Stimulated activated CD4-positive, alpha-beta T cell treated with anti-CD3 and anti-CD28 coated beads, Interleukin-1b, Interleukin-23, amount 100 ng/mL, for 48 hours (primary cell): ENCODE data around the gene VCAN.

ENCODE experiments used
- DNase-seq: peaks from one replicate; pipeline ENCODE4 v3.0.0-alpha.2; 2020

VCAN gene

DNA sequence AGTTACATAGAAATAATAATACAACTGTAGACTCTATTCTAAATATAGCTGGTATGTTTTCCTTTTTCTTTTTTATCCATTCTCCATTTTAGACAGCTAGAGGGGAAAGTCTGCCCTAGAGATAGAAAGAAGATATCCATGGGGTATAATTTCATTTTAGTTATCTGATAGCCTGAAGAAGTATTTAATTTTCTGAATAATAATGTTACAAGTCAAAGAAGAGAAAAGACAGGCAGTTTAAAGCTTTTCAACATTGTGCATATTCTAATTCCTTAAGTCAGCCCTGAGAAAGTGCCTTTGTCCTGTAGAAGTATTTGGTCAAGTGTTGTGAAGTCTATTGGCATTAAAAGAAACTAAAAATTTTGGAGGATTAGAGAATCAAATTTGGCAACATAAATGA, 2.5 kb upstream of the VCAN start:
- no peak for DNase-seq

DNA sequence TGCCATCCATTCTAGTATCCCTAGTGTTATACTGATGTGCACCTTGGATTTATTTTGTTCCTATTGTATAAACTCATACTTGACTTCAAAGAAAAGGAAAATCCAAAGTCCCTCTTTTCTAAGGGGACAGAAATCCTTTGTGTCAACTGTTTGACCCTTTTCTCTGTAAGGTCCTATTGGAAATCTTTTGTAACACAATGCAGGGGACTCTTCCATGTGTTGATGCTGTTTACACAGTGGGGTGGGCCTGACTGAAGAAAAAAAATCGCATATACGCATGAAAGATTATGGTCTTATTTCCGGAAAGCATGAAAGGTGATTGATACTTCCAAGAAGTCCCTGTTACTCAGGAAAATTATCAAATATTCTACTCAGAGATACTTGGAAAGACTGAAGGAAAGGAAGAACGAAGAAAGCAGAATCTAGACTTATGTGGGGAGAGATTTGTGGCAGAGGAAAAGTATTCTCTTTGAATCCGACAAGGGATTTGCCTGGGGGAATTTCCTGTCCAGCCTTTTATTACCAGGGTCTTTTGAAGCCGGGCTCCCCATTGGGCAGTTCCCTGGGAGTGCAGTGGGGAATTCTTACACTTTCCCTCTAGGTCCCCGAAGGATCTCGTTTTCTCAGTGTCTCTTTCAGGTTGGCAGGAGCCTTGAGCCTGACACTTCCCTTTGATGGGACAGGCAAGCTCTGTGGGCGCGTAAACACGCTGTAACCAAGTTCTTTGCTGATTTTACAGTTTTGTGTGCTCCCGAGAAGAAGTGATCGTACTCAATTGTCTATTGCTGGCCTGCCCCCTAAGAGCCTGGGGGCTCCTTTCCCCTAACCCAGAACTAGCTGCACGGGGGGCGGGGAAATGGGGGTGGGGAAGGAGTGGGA, 779 bp upstream of the VCAN start:
- no peak for DNase-seq

DNA sequence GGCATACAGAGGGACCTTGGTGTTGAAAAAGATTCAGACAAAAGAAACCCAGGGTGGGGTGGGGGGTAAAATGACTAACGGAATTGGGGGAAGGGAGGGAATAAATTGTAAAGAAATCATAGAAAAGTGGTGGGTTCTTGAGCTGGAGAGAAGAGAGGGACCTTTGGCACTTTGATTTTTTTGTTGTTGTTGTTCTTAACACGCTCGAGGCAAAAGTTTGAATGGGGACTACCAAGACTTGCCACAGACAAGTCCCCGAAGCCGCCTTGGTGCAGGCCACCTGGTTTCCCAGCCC, 616 bp downstream of the VCAN start:
- no peak for DNase-seq

DNA sequence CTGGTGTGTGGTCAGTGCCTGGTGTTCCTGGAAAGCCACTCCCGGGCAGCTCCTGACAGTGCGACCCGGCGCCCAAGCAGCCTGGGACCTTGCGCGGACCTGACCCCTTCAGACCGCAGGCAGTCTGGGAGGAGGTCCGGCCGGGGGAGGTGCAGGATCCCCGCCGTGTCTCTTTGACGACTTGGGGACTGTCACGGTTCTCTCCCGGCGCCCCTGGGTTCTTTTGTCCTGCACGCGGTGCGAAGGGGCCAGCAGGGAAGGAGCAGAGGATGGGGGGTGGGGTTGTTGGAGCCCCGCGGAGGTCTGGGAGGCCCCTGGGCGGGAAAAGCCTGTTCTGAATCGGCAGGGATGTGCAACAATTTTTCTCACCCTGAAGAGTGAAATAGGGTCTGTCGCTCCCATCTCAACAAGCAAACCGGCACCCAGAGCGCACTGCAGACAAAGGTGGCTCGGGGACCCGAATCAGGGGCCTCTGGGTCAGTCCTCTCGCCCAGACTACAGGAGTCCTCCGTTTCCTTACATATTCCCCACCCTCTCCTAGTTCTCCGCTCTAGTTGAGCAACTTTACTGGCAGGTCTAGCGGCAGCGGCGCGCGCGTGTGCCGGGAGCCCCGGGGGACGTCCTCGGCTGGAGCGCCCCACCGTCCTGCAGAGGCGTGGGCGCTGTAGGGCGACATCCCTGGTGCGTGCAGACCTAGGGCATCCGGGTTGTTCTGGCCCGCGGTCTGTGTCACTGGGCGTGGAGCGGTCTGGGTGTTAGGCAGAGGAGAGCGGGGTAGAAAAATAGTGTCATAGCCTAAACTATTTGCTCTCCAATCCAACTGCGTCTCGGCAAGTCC, 1.2 kb downstream of the VCAN start:
- DNase-seq, result no peak

DNA sequence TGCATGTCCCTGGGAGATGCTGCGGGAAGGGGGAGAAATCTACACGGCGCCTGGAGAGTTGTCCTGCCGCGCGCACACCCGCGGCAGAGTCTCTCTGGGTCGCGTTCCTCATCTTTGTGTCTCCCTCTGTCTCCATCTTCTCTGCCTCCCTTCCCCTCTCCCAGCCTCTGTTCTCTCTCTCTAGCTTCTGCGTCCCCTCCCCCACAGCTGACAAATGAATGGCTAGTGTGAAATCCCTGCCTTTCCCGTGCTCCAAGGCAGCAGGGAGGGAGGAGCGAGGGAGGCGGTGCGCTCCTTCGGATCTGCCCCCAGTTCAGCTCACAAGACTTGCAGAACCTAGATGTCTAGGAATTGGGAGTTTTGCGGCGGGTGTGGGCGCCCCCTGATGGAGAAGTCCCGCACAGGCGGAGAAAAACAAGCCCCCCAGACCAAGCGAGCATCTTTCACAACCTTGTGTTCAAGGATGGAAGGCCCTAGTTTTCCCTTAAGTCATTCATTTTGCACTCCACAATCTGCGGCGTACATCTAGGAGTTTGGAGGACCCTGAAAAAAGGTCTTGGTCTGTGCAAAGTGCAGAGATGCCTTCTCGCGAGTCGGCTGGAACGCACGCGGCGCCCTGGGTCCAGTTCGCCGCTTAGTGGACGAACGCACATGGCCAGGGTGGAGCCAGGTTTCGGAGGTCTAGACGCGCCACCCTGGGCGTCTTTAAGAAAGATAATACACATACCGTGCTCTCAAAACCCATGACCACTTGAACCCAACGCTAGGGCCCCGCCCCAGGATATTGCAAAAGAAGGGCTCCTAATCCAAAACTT, 2.0 kb downstream of the VCAN start:
- DNase-seq, result peak; percentile 60

DNA sequence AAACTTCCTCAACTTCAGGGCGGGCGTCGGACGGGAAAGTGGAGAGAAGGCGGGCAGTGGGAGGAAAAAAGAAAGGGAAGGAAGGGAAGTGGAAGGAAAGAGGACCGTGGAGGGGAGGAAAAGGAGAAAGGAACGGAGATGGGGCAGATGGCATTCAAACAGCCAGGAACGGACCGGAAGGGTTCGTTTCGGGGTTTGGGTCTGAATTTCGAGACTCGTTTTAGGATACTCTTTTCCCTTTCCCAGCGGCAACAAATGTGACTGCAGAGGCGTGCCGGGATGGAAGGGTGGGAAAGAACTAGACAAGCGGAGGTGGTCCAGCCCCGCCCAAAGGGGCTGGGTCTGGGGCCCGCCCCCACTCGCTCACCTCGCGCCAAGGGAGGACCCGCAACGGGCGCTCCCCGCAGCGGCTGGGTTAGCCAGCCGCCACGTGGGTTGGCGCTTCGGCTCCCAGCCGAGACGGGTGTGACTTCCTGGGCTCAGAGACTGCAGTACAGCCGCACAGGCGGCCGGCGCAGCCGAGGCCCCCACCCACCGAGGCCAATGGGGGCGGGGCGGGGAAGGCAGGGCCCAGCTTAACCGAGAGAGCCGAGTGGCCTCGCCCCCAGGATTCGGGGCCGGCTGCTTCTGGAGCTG, 2.7 kb downstream of the VCAN start:
- peak; percentile 40 for DNase-seq

DNA sequence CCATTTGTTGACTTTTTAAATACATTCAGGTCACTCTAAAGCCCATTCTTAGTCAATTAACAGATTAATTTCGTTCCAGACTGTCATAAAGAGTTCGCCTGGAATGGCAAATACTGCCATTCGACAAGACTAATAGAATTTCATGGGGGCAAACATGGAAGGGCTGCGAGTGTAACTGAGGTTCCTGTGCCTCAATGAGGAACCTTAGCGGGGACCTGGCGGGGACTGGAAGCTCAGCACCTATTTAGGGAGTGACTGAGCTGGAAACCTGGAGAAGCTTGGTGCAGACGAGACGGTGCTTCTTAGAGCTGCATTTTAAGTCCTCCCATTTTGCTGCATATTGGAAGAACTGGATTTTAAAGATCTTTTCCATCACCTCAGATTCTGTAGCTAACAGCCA, 3.4 kb downstream of the VCAN start:
- no peak for DNase-seq

DNA sequence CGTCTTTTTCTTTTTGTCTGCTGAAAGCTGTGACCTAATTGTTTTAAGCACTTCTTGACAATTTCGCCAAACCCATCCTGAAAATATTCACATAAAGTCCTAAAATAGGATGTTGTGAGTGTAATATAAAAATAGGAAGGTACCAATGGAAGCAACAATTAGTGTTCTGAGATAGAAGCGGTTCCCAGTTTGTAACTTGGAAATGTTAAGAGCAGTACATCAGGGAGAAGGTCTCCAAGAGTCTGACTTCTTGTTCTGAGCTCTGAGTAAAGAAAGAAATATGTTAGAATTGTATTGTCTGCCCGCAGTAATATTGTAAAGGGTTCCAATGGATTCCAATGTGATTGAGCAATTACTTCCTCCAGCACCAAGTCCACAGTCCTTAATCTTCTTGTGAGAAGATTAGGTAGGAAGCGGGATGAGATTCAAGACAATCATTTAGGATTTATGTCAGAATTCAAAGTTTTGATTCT, 3.9 kb downstream of the VCAN start:
- DNase-seq, result no peak

DNA sequence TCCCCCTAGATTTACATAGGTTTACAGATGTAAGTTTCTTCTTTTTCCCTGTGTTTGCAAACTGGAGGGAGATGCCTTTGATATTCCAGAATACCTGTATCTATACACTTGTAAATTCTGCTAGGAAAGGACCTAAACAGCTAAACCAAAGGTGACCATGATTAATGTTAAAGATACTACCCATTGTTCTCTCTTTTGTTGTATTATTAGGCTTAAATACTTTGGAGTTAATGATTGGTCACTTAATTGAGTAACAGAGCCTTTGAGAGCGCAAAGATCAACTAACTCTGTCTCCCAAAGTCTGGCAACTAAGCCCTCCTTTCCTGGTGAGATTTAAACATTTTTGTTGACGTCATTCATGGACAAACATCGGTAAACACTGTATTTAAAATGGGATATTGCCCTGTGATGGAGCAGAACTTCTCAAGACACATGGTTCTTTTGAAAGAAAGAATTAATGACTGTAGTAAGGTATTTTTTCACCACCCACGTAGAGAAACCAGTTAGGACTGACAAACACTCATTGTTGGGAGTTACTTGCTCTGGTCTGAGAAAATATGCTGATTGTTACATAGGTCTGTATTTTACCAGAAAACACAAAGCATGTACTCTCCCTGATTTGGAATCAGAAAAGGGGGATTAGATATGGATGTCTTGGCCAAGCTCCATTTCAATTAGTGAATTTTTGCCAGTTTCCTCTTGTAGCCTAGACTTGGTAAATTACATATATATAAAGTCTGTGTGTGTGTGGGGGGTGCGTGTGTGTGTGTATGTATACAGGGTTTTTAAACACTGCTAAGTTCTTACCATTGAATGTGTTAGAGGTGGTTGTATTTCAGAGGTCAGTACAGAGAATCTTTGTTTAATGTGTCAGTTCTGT, 4.6 kb downstream of the VCAN start:
- DNase-seq, result no peak

DNA sequence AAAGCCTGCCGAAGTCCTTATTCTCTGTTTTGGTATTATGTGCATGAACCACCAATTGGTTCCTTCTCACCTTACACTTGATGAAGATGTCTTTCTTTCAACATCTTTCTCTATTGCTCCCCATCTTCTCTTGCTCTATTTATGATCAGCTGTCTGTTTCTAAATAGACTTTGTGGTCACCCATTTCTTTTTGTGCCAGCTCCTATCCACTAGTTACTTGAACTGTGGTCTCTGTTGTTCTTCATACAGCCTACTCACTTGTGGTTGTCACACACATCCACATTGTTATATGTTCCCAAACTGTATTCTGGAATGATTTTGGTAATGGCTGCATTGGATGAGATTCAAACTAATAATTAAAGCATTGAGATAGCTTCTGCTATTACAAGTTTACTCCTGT, 11.4 kb downstream of the VCAN start:
- no peak for DNase-seq

DNA sequence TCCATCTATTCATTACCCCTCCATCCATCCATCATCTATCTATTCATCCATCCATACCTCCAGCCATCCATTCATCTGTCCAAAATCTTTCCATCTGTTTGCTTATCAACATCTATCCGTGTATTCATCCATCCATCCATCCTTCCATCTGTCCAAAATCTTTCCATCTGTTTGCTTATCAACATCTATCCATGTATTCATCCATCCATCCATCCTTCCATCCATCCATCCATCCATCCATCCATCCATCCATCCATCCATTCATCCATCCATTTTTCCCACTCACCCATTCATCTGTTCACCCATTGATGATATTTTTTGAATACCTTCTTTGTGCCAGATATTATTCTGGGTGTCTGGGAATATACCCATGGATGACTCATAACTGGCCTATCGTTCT, 12.8 kb downstream of the VCAN start:
- no peak for DNase-seq

DNA sequence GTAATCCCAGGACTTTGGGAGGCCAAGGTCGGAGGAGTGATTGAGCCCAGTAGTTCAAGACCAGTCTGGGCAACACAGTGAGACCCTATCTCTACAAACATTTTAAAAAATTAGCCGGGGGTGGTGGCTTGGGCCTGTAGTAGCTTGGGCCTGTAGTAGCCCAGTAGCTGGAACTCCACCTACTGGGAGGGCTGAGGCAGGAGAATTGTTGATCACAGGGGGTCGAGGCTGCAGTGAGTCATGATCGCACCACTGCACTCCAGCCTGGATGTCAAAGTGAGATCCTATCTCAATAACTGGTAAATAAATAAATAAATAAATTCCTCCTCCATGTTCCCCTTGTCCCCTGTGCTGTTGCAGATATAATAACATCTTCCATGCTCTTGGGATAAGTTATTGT, 14.3 kb downstream of the VCAN start:
- no peak for DNase-seq

DNA sequence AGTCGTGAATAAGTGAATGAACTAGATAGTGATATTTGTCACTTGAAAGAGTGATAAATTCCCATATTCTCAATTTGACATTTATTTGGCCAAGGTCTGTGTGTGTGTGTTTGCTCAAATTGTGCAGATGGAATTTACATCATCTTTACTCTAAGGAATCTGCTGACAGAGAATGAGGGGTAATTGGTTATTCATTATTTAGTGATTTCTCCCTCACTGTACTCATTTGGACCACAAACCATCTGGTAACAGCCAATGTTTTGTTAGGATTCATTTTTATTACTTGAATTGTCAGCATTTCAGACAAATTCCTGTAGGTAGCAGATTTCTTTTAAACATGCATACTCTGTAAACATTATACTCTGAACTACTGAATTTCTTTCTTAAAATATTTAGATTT, 15.6 kb downstream of the VCAN start:
- DNase-seq, result no peak

DNA sequence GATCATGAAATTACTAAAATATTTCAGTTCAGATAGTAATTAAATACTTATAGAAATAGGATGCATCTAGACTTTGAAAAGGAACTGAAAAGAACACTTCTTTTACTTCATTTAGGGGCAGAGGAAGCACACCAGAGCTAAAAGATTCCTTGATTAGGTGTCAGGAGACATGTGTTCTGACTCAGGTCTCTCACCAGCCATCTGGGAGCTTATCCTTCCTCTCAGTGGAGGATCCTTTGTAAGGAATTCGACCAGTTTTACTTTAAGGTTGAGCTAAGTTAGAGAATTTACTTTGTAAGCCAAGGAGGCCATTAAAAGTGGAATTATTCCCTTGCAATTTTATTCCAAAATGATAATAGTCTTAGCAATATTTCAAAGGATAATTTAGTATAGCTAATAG, 16.7 kb downstream of the VCAN start:
- no peak for DNase-seq

DNA sequence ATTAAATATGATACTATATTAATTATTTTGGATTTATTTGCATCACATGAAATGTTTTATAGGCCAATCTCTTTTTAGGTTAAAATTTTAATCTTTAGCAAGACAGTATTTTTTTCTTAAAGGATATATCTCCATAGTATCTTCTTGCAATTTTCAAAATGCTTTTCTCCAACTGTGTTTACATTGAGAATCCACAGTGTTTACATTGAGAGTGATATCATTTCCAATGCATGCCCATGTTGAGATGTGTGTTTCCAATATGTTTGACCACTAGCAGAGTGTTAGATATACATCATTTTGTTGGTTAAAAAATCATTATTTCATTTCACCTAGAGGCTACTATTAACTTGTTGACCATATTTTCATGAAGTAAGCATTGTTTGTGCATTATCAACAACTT, 17.3 kb downstream of the VCAN start:
- DNase-seq, result no peak

DNA sequence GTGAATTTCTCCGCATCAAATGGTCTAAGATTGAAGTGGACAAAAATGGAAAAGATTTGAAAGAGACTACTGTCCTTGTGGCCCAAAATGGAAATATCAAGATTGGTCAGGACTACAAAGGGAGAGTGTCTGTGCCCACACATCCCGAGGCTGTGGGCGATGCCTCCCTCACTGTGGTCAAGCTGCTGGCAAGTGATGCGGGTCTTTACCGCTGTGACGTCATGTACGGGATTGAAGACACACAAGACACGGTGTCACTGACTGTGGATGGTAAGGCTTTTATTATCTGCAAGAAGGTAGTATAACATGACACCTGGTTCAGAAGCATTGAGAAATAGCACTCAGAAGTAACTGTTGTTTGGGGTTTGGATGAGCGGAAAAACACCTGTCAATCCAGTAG, 18.7 kb downstream of the VCAN start:
- DNase-seq, result no peak

DNA sequence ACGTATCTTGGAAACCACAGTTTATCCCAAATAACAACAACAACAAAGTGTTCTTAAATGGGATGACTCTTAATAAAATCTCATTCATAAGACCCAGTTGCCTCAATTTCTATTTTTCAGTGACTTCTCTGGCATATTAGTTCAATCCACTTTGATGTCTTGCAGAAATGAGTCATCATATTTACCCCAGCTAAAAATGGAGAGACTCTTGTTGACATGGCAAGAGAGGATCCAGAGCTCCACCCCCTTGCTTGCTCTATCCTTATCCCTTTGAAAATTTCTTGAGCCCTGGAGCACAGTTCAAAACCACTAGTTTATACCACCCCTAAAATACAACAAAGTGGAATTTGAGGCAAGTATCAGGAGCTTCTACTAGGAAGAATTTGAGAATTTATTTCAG, 20.8 kb downstream of the VCAN start:
- DNase-seq, result no peak

DNA sequence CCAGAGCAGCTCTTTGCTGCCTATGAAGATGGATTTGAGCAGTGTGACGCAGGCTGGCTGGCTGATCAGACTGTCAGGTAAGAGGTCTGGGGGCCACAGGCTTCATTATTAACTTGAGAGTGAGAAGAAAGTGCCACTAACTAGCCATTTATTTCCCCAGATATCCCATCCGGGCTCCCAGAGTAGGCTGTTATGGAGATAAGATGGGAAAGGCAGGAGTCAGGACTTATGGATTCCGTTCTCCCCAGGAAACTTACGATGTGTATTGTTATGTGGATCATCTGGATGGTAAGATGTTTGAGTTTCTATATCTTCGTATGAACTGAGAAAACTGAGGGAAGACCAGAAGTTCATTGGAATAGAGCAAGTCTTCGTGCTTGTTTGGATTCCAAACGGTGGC, 22.1 kb downstream of the VCAN start:
- DNase-seq, result no peak

DNA sequence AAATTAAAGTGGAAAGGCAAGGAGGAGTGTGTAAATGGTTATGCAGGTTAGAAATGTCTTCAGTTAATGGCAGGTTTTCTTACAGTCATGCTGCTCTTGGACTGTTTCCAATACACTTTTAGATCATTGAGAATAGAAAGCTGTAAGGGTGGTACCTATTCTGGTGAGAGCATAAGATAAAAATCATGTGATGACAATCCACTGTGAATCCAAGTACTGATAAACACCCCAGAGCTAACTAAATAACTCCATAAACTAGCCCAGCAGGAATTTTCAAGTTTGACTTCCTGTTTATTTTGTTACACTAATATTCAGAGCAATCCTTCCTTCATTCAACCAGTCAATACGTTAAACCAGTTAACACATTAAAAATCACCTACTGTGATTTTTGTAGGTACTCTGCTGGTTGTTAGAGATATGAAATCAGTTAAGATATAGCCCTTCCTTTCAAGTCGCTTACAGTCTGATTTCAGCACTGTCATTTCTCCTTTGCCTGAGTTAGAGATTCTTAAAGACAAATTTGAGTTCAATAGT, 22.6 kb downstream of the VCAN start:
- DNase-seq, result no peak

DNA sequence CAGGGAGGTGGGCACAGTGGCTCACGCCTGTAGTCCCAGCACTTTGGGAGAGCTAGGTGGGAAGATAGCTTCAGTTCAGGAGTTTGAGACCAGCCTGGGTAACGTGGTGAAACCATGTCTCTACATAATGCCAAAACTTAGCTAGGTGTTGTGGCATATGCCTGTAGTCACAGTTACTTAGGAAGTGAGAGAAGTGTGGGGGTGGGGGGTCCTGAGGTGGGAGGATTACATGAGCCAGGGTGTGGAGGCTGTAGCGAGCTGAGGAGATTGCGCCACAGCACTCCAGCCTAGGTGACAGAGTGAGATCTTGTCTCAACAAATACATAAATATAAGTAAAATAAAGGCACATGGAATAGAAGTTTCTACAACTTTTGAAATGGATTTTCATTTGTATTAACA, 23.1 kb downstream of the VCAN start:
- no peak for DNase-seq

DNA sequence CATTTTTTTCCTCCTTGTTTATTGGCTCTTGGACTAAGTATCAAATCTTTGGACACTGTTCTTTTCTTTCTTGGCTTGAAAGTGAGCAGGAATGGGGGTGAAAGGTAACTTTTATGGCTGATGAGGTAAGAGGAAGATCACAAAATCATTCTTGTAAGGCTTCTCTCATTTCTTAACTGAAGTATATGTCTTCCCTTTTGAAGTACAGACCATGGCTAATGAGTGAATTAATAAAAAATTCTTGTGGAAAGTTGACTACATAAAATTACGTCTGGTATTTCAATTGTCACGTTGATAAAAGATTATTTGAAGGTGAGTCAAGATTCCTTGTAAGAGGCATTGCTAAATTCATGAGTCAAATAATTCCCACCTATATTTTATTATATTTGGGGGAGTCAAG, 25.1 kb downstream of the VCAN start:
- DNase-seq, result no peak

DNA sequence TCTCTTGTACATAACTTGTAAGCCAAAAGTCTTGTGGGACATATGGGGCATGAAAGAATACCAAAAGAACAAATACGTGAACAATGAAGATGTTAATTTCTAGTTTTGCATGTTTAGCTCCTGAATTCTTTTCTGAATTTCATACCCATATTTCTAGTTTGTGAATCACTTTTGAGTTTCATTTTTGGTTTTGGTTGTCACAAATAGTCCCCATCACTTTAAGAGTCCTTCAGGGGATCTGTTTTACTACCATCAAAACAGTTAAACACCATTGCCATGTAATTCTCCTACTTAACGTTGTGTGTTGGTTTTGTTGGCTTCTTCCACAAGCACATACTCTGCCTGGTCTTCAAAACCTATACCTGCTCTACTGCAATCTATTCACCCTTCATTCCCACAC, 27.0 kb downstream of the VCAN start:
- DNase-seq, result no peak
